GM13976 (cell line): Measurements from ENCODE around the gene PRAF2.

Experiments used
- DNase-seq: peaks from one replicate; pipeline ENCODE4 v3.0.0; 2012; ENCODE audit warnings: low spot score
- in situ Hi-C: fragments of 300-500 bp; cut with MboI; formaldehyde crosslinking; loops from one replicate; pipeline ENCODE4 v1.12.0; 2022; ENCODE audit warnings: low sequenced_read_pairs, mixed read lengths, inconsistent platforms; ENCODE audit not compliant: unreplicated experiment
- TF ChIP-seq, protein P1 (sequence below): IDR thresholded peaks from 2 replicates; pipeline ENCODE4 v1.5.1; 2012; ENCODE audit warnings: borderline replicate concordance, mild to moderate bottlenecking; ENCODE audit not compliant: insufficient read depth; ENCODE audit errors: extremely low read depth, missing control alignments, control extremely low read depth

Gene PRAF2

DNA sequence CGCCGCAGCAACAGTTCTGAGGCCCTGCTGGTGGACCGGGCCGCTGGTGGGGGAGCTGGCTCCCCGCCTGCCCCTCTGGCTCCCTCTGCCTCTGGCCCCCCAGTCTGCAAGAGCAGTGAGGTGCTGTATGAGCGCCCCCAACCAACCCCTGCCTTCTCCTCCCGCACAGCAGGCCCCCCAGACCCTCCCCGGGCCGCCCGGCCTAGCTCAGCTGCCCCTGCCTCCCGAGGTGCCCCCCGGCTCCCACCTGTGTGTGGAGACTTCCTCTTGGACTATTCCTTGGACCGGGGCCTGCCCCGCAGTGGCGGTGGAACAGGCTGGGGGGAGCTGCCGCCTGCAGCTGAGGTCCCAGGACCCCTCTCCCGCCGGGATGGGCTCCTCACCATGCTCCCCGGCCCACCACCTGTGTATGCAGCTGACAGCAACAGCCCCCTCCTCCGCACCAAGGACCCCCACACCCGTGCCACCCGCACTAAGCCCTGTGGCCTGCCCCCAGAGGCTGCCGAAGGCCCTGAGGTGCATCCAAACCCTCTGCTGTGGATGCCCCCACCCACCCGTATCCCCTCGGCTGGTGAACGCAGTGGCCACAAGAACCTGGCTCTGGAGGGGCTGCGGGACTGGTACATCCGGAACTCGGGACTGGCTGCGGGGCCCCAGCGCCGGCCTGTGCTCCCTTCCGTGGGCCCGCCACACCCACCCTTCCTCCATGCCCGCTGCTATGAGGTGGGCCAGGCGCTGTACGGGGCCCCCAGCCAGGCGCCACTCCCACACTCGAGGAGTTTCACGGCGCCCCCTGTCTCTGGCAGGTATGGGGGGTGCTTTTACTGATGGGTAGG is 6.3 kb downstream of the PRAF2 start:
- in situ Hi-C loops = no loop called here
- DNase-seq = no peak
- TF ChIP-seq, protein P1, sequence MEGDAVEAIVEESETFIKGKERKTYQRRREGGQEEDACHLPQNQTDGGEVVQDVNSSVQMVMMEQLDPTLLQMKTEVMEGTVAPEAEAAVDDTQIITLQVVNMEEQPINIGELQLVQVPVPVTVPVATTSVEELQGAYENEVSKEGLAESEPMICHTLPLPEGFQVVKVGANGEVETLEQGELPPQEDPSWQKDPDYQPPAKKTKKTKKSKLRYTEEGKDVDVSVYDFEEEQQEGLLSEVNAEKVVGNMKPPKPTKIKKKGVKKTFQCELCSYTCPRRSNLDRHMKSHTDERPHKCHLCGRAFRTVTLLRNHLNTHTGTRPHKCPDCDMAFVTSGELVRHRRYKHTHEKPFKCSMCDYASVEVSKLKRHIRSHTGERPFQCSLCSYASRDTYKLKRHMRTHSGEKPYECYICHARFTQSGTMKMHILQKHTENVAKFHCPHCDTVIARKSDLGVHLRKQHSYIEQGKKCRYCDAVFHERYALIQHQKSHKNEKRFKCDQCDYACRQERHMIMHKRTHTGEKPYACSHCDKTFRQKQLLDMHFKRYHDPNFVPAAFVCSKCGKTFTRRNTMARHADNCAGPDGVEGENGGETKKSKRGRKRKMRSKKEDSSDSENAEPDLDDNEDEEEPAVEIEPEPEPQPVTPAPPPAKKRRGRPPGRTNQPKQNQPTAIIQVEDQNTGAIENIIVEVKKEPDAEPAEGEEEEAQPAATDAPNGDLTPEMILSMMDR = no peak

GRCh38 chrX:49066690-49067089 is 7.1 kb downstream of the PRAF2 start:
- TF ChIP-seq, protein P1 = no peak
- in situ Hi-C loops = no loop called here
- no peak for DNase-seq

GRCh38 chrX:49066278-49066677 is 7.5 kb downstream of the PRAF2 start:
- DNase-seq = no peak
- in situ Hi-C loops = no loop called here
- TF ChIP-seq, protein P1 = no peak

GRCh38 chrX:49064735-49065134 is 9.1 kb downstream of the PRAF2 start:
- TF ChIP-seq, protein P1 = no peak
- in situ Hi-C loops = no loop called here
- DNase-seq = no peak

DNA sequence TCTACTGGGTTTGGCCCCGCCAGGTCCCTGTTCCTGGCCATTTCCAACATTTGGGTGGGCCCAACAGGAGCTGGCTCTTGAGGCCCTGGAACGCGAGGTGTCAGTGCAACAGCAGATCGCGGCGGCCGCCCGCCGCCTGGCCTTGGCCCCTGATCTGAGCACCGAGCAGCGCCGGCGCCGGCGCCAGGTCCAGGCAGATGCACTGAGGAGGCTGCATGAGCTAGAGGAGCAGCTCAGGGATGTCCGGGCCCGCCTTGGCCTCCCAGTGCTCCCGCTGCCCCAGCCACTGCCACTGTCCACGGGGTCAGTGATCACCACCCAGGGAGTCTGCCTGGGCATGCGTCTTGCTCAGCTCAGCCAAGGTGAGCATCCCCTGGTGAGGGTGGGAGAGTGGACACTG is 9.5 kb downstream of the PRAF2 start:
- TF ChIP-seq, protein P1 = no peak
- no peak for DNase-seq
- in situ Hi-C loops = no loop called here

- no peak for DNase-seq
- in situ Hi-C loops = no loop called here
- TF ChIP-seq, protein P1 = no peak
These were observed 10.1 kb downstream of the PRAF2 start for GRCh38 chrX:49063715-49064114.

GRCh38 chrX:49061916-49062315 is 11.9 kb downstream of the PRAF2 start:
- in situ Hi-C loops = no loop called here
- TF ChIP-seq, protein P1 = no peak
- DNase-seq = no peak
